HuH-7 (cell line): ENCODE data around the gene SLC29A2.
"Not testable (repeated sequence)": the region's sequence is repeated elsewhere in the genome, so short reads cannot be mapped to it uniquely, and the experiment has no call there.

ENCODE experiments used
- DNase-seq: peaks from one replicate; pipeline ENCODE4 v3.0.0; 2011; ENCODE audit warnings: low spot score

SLC29A2 gene

GRCh38 chr11:66386171-66387069, 14.9 kb upstream of the SLC29A2 start:
- DNase-seq, result peak; percentile 96

GRCh38 chr11:66384316-66384715, 12.8 kb upstream of the SLC29A2 start:
- not testable (repeated sequence) for DNase-seq

DNA sequence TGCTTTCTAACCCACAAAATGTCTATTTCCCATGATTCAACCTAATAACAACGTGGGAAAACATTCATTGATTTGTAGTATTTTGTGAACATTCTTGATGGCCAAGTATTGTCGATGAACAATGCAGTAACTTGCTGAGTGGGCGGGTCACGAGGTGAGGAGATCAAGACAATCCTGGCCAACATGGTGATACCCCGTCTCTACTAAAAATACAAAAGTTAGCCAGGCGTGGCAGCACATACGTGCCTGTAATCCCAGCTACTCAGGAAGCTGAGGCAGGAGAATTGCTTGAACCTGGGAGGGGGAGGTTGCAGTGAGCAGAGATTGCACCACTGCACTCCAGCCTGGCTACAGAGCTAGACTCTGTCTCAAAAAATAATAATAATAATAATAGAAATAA, 8.7 kb upstream of the SLC29A2 start:
- not testable (repeated sequence) for DNase-seq

- DNase-seq, result not testable (repeated sequence)
These were observed 2.2 kb upstream of the SLC29A2 start for GRCh38 chr11:66373690-66374287.

GRCh38 chr11:66373265-66373664, 1.7 kb upstream of the SLC29A2 start:
- DNase-seq, result peak; percentile 37

DNA sequence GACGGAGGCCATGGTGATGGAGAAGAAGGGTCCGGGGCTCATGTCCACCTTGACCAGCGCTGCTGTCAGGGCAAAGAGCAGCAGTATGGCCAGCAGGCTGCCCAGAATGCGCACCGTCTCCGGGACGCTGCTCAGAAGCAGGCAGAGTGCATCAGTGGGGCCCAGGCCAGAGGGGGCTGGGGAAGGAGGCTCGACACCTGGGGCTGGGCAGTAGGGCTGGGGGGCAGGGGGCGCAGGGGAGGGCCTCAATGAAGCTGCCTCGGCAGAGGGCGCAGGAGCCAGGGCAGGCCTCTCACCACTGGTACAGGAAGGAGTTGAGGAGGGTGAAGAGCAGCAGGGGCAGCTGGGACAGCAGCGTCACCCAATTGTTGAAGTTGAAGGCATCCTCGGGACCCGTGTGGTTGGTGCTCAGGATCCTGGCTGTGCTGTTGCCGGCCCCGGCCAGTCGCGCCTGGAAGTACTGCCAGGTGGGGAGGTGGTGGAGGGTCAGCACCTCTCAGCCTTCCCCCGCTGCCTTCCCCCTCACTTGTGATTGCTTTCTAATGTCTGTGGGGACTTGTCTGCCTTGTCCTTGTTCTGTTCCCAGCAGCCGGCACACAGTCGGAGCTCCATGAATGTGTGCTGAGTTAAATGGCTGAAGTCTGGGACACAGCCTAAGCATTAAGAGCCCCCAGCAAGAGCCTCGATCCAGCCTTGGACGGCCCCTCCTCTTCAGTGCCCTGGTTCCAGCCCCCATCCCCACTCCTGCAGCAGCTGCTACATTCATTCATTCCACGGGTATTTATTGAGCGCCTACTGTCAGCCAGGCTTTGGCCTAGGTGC, 2.3 kb downstream of the SLC29A2 start:
- no peak for DNase-seq

- DNase-seq, result no peak
These were observed 3.1 kb downstream of the SLC29A2 start for GRCh38 chr11:66368484-66368883.

GRCh38 chr11:66367561-66368312, 3.8 kb downstream of the SLC29A2 start:
- no peak for DNase-seq

DNA sequence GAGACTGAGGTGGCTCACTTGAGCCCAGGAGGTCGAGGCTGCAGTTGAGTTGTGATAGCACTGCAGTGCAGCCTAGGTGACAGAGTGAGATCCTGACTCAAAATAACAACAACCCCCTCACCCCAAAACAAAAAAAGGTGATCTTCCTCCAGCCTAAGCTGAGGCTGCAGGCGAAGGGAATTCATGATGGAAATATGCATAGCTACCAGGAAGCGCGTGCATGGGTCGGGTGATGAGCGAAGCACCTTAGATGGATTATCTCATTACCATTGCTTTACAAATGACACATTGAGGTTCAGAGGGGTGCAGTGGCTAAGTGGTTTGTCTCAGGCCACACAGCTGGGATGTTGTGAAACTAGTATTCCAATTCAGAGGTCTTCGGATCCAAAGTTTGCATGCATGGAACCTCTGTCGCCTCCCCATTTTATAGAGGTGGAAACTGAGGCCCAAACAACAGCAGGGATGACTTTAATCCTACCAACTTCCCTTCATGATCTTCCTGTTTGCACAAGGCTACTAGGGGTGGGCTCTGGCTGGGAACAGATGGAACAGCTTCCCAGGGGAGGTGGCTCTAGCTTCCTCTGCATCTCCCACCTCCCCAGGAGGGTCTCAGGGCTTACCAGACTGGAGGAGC, 4.6 kb downstream of the SLC29A2 start:
- DNase-seq, result peak; percentile 44

DNA sequence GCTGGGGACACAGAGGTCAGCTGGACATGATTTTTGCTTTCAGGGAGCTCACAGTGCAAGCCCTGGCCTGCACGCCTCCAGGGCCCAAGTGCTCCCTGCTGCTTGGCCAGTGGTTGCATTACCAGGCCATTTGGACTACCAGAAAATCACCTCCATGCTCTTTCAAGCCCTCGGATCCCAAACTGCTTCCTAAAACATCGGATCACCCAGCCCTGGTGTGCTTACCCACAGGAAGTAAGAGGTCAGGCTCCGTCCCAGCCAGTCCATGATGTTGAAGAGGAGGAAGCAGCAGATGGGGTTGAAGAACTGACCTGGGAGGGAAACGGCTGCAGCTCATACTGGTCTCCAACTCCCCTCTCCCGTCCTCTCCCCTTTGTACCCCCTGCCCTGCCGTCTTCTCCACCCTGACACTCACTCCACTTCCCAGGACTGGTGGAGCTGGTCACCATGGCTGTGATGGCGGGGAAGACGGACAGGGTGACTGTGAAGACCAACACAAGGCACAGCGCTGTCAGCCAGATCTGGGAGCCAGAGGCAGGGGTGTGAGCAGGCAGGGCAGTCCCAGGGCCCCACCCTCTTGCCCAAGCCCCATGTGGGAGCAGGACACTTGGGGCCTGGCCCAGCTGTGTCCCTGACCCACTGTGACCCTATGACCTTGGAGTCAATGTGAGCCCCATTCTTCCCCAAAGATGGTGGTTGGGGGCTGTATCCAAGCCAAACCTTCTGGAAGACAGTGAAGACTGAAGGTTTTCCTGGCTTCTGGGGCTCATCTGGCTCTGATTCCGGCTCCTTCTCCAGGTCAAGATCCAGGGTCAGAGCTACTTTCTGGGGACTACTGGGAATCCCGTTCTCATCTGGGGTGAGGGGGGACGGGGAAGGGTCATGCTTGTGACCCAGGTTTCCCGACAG, 5.6 kb downstream of the SLC29A2 start:
- peak; percentile 56 for DNase-seq

- DNase-seq, result no peak
These were observed 6.4 kb downstream of the SLC29A2 start for GRCh38 chr11:66365166-66365565.

GRCh38 chr11:66363805-66364535, 7.6 kb downstream of the SLC29A2 start:
- DNase-seq, result peak; percentile 100

- DNase-seq, result peak; percentile 46
These were observed 8.4 kb downstream of the SLC29A2 start for GRCh38 chr11:66363187-66363601.

- DNase-seq, result peak; percentile 34
These were observed 8.9 kb downstream of the SLC29A2 start for GRCh38 chr11:66362481-66363147.

DNA sequence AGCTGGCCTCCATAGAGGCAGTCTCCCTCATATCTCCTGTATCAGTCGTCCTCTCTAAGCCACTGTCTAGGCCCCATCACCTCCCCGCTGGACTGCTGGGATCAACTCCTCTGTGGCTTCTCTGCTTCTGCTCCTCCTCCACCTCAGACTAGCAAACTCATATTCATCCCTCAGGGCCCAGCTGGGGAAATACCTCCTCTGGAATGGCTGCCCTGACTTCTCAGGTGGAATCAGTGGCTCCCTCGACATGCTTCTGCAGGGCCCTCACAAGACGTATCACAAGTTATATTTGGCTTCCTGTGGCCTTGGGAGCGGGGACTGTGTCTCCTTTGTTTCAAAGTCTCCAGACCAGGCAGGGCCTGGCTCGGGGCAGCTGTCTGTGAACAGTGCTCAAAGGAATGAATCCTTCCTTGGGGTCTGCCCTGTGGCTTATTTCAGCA, 10.0 kb downstream of the SLC29A2 start:
- DNase-seq, result peak; percentile 43

- peak; percentile 42 for DNase-seq
These were observed 11.0 kb downstream of the SLC29A2 start for GRCh38 chr11:66360406-66361073.

- DNase-seq, result peak; percentile 62
These were observed 11.9 kb downstream of the SLC29A2 start for GRCh38 chr11:66359662-66360087.

DNA sequence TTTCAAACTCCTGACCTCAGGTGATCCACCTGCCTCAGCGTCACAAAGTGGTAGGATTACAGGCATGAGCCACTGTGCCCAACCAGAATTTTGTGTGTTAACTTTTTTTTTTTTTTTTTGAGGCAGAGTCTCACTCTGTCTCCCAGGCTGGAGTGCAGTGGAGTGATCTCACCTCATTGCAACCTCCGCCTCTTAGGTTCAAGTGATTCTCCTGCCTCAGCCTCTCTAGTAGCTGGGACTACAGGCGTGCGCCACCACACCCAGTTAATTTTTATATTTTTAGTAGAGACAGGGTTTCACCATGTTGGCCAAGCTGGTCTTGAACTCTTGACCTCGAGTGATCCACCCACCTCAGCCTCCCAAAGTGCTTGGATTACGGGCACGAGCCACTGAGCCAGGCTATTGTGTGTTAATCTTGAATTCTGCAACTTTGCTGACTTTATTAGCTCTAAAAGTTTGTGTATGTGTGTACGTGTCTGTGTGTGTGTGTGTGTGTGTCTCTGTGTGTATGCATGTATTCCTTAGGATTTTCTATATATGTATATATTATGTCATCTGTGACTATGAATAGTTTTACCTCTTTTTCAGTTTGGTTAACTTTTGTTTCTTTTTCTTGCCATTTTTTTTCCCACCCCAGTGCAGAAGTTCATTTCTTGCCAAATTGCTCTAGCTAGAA, 20.9 kb downstream of the SLC29A2 start:
- not testable (repeated sequence) for DNase-seq
